Measurements from ENCODE around the gene GANC. TPM values are rescaled to one million over a fixed set of nuclear protein-coding genes. Genes with fewer than 3 reads are reported as not detected.
"Not testable (repeated sequence)": the region's sequence is repeated elsewhere in the genome, so short reads cannot be mapped to it uniquely, and the experiment has no call there.

Gene GANC
- polyA plus RNA-seq, 1 donor from 2014 or later, result 48.0 TPM

DNA sequence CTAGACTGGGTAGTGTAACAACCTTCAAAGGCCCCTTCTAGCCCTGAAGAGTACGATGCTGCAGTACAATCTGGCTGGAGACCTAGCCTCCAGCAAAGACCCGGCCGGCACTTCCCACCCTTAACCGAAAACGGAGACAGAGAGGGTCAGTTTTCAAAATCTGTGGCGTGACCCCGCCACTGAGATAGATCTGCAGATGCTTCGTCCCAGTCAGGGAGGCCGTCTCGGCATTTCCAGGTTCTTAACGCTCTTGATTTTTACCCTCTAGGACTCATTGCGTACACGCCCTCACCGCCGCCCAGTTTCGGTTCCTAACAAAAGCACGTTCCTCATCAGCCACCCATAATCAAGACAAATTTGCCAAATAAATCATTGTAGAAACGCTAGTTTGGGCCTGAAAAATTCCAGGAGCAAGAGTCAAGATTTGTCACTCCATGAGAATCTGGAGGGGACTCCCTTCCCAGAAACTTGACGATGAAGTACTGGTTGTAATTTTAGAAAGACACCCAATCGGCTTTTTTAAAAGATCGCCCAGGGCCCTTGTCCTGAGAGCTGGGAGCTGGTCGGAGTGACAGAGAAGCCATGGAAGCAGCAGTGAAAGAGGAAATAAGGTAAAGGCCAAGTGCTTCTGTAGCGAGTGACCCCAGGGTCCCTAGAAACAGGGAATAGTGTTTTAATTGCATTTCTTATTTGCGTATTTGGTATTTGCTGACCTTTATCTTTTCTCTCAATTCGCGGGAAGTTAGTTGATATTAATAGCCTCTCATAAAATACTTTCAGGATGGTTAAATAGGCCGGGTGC lies 1.1 kb downstream of the GANC start:
- Mint-ChIP-seq H3K27me3 (no peaks in the 10 kb centered on the region), H3K9me3 (no peaks in the 10 kb centered on the region), H3K4me1 (peaks cover 31 to 42% (median 34%) of the 10 kb centered on the region in 3 donors), H3K27ac (peak overlapping the region; percentile 97 to 99 (median 99)), H3K4me3 (peak overlapping the region; percentile 90 to 100 (median 100)), H3K36me3 (peaks cover 6% of the 10 kb centered on the region)

DNA sequence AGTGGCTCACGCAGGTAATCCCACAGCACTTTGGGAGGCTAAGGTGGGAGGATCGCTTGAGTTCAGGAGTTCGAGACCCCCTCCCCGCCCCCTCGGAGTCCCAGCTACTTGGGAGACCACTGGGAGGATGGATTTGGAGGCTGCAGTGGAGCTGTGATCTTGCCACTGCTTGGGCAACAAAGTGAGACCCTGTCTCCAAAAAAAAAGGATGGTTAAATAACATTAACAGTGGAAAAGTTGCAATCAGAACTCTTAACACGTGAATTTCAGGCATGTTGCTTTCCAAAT lies 1.6 kb downstream of the GANC start:
- peak overlapping the region; percentile 97 to 99 (median 99) for H3K27ac Mint-ChIP-seq
- H3K27me3 Mint-ChIP-seq, result no peaks in the 10 kb centered on the region
- H3K4me1 Mint-ChIP-seq, result peaks cover 28 to 39% (median 34%) of the 10 kb centered on the region in 3 donors
- peaks cover 4% of the 10 kb centered on the region for H3K36me3 Mint-ChIP-seq
- H3K9me3 Mint-ChIP-seq, result no peaks in the 10 kb centered on the region
- peak overlapping the region; percentile 90 to 100 (median 100) for H3K4me3 Mint-ChIP-seq

DNA sequence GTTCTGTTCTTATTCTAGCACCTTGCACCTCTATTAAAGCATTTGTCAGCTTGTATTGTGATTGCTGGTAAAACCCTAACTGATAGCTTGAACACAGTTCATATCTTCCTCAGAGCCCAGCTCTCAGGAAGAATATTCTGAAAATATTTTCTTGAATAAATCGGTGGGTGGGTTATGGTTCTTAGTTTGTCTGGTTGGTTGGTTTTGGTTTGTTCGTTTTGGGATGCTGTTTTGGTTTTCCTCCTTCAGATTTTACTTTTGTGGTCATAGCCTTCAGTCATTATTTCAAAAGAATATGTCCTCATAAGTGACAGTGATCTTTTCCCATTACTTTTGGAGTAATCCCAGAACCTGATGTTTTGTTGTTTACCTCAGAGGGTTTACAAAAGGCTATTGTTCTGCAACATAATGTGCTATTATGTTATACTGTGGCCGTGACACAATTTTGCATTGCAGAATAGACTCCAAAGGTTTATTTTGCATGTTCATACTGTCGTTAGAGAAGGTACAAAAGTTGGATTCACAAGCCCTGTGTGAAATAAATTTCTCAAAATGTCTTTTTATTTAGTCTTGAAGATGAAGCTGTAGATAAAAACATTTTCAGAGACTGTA lies 2.9 kb downstream of the GANC start:
- H3K27ac Mint-ChIP-seq, result peak overlapping the region; percentile 67 to 97 (median 87)
- H3K4me1 Mint-ChIP-seq, result peaks cover 26 to 33% (median 30%) of the 10 kb centered on the region in 3 donors
- peak overlapping the region; percentile 90 to 100 (median 100) for H3K4me3 Mint-ChIP-seq
- no peaks in the 10 kb centered on the region for H3K9me3 Mint-ChIP-seq
- H3K27me3 Mint-ChIP-seq, result no peaks in the 10 kb centered on the region
- H3K36me3 Mint-ChIP-seq, result peaks cover 4% of the 10 kb centered on the region

DNA sequence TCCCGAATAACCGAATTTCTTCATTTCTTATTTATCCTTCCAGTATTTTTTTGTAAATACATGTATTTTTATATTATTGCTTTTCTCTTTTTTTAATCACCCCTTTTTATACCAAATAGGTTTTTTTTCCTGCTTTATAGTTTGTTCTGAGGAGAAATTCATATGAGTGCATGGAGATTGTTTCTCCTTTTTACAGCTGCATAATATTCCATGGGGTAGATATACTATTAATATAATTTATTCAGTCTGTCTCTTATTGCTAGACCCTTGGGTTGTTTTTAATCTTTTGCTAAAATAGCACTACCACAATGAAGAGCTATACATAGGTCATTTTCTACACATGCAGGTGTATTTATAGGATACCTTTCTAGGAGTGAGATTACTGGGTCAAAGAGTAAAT lies 3.8 kb downstream of the GANC start:
- Mint-ChIP-seq H3K4me1 (peaks cover 22 to 26% (median 24%) of the 10 kb centered on the region in 3 donors), H3K4me3 (peak overlapping the region in 1 of 4 donors; percentile 26), H3K9me3 (no peaks in the 10 kb centered on the region), H3K36me3 (peaks cover 4% of the 10 kb centered on the region), H3K27ac (no peak overlapping the region), H3K27me3 (no peaks in the 10 kb centered on the region)

DNA sequence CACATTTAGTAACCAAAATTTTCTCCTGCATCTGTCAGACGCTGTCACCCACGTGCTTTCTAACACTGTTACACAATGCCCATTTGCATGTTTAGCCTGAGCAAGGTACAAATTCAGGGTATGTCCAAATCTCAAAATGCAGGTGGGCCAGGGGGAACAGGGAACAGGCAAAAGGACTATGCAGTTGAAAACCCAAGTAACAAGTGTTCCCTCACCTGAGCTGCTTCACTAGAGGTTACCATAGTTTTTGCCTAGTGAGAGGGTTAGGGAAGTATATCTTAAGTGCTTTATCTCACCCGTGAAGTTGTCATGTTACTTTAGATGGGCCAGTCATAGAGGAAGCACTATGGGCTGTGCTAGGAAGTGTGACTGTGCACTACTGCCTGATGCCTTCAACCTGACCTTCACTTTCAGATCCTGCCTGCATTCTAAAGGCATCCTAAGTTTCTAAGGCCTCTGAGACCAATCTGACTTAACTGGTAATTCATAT lies 6.3 kb downstream of the GANC start:
- H3K4me3 Mint-ChIP-seq, result no peak overlapping the region

DNA sequence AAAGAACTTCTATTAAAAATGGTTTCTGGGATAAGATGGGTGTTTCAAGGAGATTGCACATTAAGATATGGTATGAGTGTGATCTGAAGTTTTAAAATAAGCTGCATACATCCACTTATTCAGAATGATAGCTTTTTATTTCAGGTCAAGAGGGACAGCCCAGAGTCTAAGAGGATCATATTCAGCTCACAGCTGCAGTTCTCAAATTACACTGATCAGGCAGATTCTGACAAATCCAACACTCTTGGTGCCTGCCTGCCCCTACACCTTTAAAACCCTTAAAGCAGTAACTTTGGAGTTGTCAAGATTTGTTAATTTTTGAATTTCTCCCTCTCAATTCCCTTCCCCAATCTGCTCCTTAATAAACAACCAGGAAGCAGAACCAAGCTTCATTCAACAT lies 9.3 kb downstream of the GANC start:
- Mint-ChIP-seq H3K9me3 (no peaks in the 10 kb centered on the region), H3K27ac (no peak overlapping the region), H3K27me3 (no peaks in the 10 kb centered on the region), H3K4me3 (no peak overlapping the region), H3K36me3 (peaks cover 6% of the 10 kb centered on the region), H3K4me1 (no peaks in the 10 kb centered on the region)

More for the DNA sequence above, 6.3 kb downstream of the GANC start:
- Mint-ChIP-seq H3K9me3 (no peaks in the 10 kb centered on the region), H3K27ac (no peak overlapping the region), H3K27me3 (no peaks in the 10 kb centered on the region), H3K36me3 (peaks cover 4% of the 10 kb centered on the region), H3K4me1 (peaks cover 9 to 17% (median 16%) of the 10 kb centered on the region in 3 donors)

- H3K27ac Mint-ChIP-seq, result no peak overlapping the region
- no peak overlapping the region for H3K4me3 Mint-ChIP-seq
- H3K27me3 Mint-ChIP-seq, result no peaks in the 10 kb centered on the region
- no peaks in the 10 kb centered on the region for H3K4me1 Mint-ChIP-seq
- peaks cover 9% of the 10 kb centered on the region for H3K36me3 Mint-ChIP-seq
- H3K9me3 Mint-ChIP-seq, result no peaks in the 10 kb centered on the region
These were observed 9.9 kb downstream of the GANC start for GRCh38 chr15:42282926-42283325.

- peaks cover 6% of the 10 kb centered on the region for H3K36me3 Mint-ChIP-seq
- H3K27ac Mint-ChIP-seq, result no peak overlapping the region
- no peaks in the 10 kb centered on the region for H3K27me3 Mint-ChIP-seq
- H3K9me3 Mint-ChIP-seq, result no peaks in the 10 kb centered on the region
- H3K4me1 Mint-ChIP-seq, result no peaks in the 10 kb centered on the region
- no peak overlapping the region for H3K4me3 Mint-ChIP-seq
These were observed 10.7 kb downstream of the GANC start for GRCh38 chr15:42283671-42284070.

DNA sequence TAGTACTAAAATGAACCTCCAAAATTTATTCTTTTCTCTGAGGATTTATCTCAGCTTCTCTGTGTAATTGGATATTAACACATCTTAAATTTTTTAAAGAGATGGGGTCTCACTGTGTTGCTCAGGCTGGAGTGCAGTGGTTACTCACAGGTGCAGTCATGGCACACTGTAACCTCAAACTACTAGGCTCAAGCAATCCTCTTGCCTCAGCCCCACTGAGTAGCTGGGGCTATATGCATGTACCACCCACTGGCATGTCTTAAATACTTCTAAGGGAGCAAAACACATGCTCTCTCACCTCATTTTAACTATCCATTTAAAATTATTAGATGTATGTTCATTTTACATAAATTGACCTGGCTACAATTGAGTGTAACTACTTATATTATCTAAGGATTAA lies 11.6 kb downstream of the GANC start:
- Mint-ChIP-seq H3K27ac (no peak overlapping the region), H3K4me1 (no peaks in the 10 kb centered on the region), H3K9me3 (no peaks in the 10 kb centered on the region), H3K36me3 (peaks cover 6% of the 10 kb centered on the region), H3K27me3 (no peaks in the 10 kb centered on the region), H3K4me3 (no peak overlapping the region)

- H3K27me3 Mint-ChIP-seq, result no peaks in the 10 kb centered on the region
- no peaks in the 10 kb centered on the region for H3K9me3 Mint-ChIP-seq
- H3K4me3 Mint-ChIP-seq, result no peak overlapping the region
- H3K27ac Mint-ChIP-seq, result no peak overlapping the region
- H3K36me3 Mint-ChIP-seq, result peaks cover 6% of the 10 kb centered on the region
- H3K4me1 Mint-ChIP-seq, result no peaks in the 10 kb centered on the region
These were observed 12.0 kb downstream of the GANC start for GRCh38 chr15:42285034-42285433.

- Mint-ChIP-seq H3K27me3 (no peaks in the 10 kb centered on the region), H3K27ac (no peak overlapping the region), H3K36me3 (peaks cover 6% of the 10 kb centered on the region), H3K4me3 (no peak overlapping the region), H3K9me3 (no peaks in the 10 kb centered on the region), H3K4me1 (no peaks in the 10 kb centered on the region)
These were observed 13.5 kb downstream of the GANC start for GRCh38 chr15:42286445-42287029.

- Mint-ChIP-seq H3K4me3 (no peak overlapping the region), H3K27ac (no peak overlapping the region), H3K4me1 (no peaks in the 10 kb centered on the region), H3K9me3 (no peaks in the 10 kb centered on the region), H3K27me3 (no peaks in the 10 kb centered on the region), H3K36me3 (peaks cover 11% of the 10 kb centered on the region)
These were observed 14.9 kb downstream of the GANC start for GRCh38 chr15:42287931-42288330.

GRCh38 chr15:42289166-42289565 lies 16.2 kb downstream of the GANC start:
- peaks cover 11% of the 10 kb centered on the region for H3K36me3 Mint-ChIP-seq
- H3K27ac Mint-ChIP-seq, result no peak overlapping the region
- H3K4me3 Mint-ChIP-seq, result no peak overlapping the region
- no peaks in the 10 kb centered on the region for H3K9me3 Mint-ChIP-seq
- no peaks in the 10 kb centered on the region for H3K4me1 Mint-ChIP-seq
- no peaks in the 10 kb centered on the region for H3K27me3 Mint-ChIP-seq

DNA sequence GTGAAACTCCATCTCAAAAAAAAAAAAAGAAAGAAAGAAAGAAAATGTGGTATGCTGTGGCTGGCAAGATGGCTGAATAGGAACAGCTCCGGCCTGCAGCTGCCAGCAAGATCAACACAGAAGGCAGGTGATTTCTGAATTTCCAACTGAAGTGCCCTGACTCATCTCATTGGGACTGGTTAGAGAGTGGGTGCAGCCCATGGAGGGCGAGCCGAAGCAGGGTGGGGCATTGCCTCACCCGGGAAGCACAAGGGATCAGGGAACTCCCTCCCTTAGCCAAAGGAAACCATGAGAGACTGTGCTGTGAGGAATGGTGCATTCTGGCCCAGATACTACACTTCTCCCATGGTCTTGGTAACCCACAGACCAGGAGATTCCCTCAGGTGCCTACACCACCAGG lies 28.0 kb downstream of the GANC start:
- not testable (repeated sequence) for H3K27ac Mint-ChIP-seq, H3K27me3 Mint-ChIP-seq, H3K9me3 Mint-ChIP-seq, H3K4me1 Mint-ChIP-seq, H3K4me3 Mint-ChIP-seq
- peaks cover 18% of the 10 kb centered on the region for H3K36me3 Mint-ChIP-seq

- H3K27me3 Mint-ChIP-seq, result no peaks in the 10 kb centered on the region
- H3K9me3 Mint-ChIP-seq, result peaks cover 0 to 9% (median 6%) of the 10 kb centered on the region in 3 donors
- H3K4me3 Mint-ChIP-seq, result no peak overlapping the region
- peak overlapping the region in 1 of 3 donors; percentile 22 for H3K27ac Mint-ChIP-seq
- peaks cover 16% of the 10 kb centered on the region for H3K36me3 Mint-ChIP-seq
- no peaks in the 10 kb centered on the region for H3K4me1 Mint-ChIP-seq
These were observed 33.7 kb downstream of the GANC start for GRCh38 chr15:42306681-42307080.
